NOMO-1 (cell line): ENCODE measurements around the gene FAM90A1.
"Not testable (repeated sequence)": the region's sequence is repeated elsewhere in the genome, so short reads cannot be mapped to it uniquely, and the experiment has no call there.

Experiments used
- DNase-seq, 2 experiments: peaks; one replicate each; lab custom pipeline; 2025; ENCODE audit not compliant: unreplicated experiment in 2 of 2; lab: John Stamatoyannopoulos, UW

Gene FAM90A1, protein sequence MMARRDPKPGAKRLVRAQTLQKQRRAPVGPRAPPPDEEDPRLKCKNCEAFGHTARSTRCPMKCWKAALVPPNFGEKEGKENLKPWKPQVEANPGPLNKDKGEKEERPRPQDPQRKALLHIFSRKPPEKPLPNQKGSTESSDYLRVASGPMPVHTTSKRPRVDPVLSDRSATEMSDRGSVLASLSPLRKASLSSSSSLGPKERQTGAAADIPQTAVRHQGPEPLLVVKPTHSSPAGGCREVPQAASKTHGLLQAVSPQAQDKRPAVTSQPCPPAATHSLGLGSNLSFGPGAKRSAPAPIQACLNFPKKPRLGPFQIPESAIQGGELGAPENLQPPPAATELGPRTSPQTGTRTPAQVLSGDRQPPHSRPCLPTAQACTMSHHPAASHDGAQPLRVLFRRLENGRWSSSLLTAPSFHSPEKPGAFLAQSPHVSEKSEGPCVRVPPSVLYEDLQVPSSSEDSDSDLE

DNA sequence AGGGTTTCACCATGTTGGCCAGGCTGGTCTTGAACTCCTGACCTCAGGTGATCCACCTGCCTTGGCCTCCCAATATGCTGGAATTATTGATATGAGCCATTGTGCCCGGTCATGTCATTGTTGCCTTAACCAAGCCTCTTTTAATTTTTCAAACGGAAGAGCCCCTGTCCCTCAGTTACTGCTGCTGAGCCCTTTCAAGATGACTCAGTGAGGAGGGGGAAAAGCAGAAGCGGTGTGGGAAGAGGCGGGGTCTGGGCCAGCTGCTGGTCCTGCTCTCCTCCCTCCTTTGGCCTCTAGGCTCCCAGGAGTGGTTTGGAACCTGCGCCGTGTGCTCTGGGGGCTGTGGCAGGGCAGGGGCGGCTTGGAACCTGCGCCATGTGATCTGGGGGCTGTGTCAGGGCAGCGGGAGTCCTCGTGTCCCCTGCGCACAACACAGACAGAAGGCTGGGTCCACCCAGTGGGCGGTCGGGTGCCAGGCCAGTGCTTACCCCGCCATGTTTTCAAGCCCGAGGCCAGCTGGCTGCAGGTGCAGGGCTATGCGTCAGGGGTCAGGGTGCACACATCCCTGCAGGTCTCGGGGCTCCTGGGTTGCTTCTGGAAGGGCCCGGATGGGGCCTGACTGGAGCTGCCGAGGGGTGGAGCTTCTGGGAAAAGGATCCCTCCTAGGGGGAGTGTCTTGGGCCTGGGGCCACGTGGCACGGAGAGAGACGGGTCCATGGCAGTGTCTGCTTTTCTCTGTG is at the start of gene FAM90A1:
TSS of gene FAM90A1 (minus strand) at position 627 of the 740 bp plus-strand sequence. CDS start 2,786 bp downstream, outside the sequence.
- DNase-seq = peak; percentile 38 to 47

DNA sequence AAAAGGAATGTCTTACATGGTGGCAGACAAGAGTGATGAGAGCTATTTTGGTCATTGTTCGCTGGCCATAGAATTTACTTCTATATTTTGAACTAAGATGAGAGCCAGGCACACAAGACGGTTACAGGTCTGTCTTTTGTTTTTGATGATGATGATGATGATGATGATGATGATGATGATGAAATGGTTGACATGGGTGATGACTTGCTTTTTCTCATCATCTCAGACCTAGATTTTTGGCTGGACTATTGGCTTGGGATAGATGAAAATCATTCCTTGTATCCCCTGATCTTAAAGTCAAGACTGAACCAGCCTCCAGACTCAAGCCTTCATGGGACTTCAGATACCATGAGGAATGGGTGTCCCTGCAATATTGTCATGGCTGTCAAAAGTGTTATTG is 49.0 kb upstream of the FAM90A1 start:
- DNase-seq = not testable (repeated sequence)

DNA sequence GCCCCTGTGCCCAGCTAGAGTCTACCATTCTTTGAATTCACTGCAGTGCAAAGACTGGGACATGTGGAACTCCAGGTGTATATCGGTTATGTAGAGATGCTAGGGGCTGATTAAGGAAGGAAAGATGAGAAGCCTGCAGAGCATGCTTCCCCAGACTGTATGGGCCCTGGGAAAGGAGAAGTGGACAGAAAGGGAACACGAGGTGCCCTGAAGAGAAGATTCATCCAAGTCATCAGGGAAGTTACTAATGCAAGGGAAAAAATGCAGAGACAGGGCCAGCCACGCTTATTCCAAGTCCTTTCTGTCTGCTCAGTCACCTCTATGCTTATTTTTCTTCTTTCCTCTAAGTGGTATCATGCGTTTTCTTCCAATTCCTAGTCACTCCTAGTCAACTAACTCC is 39.3 kb upstream of the FAM90A1 start:
- peak; percentile 16 to 36 for DNase-seq

DNA sequence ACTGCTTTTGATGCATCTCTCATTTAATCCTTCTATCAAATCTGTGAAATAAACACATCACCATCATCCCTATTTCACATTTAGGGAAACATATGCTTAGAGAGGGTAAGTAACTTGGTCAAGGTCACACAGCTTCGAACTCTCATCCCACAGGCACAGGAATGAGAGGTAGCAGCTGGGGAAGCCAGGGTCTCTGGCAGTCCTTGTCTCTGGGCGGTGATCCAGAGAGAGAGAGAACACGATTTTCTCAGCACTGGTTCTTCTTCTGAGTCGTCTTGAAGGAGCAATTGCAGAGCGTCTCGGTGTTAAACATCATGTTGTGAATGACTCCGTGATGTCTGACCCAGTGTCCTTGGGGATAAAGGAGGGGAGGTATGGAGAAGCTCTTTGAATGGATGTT is 36.8 kb upstream of the FAM90A1 start:
- not testable (repeated sequence) for DNase-seq

DNA sequence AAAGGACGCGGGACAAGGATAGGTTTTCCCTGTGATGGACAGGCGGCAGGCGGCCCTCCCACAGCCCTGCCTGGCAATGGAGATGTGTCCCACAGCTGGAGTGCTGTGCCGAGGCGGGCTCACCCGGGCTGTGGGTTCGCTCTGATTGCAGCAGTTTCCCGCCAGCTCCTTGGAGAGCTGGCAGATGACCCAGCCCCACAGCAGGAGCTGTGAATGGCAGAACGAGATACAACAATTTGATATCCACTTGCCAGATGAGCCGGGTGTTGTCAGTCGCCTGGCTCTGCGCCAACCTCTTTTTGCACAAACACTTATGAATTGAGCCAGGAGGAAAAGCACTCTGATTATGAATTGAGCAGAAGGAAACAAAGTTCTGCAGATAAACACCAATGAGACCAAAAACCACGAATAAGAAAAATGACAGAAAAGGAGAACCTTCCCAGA is 33.7 kb upstream of the FAM90A1 start:
- not testable (repeated sequence) for DNase-seq

DNA sequence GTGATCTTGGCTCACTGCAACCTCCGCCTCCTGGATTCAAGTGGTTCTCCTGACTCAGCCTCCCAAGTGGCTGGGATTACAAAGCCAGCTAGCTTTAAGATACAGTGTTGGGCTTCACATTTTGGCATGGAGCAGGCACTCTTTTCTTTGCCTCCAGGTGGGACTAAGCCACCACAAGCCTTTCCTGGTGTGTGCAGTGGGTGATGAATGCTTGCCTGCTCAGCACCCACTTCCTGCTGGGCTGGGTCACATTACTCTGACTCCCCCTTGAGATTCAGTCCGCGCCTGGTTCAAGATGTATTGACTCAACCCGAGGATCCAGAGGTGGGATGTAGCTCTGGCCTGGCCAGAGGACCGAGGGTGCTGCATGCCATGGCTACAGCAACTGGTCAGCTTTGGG is 28.9 kb upstream of the FAM90A1 start:
- not testable (repeated sequence) for DNase-seq

DNA sequence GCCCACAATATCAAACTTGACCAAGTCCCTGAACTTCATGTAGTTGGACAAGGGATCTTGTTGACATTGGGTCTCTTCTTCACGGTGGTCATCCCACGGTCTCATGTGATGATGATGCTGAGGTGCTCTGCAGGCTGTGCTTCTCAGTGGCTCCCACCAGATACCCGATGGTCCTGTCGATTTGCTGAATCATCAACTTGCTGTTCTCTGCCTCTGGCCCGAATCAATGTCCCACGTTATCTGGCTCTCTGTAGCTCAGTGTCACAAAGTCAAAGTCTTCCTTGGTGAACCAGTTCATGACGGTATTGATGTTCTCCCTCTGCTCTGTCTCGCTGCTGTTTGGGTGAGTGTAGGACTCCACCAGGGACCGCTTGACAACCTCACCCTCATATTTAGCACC is 27.3 kb upstream of the FAM90A1 start:
- DNase-seq = not testable (repeated sequence)

DNA sequence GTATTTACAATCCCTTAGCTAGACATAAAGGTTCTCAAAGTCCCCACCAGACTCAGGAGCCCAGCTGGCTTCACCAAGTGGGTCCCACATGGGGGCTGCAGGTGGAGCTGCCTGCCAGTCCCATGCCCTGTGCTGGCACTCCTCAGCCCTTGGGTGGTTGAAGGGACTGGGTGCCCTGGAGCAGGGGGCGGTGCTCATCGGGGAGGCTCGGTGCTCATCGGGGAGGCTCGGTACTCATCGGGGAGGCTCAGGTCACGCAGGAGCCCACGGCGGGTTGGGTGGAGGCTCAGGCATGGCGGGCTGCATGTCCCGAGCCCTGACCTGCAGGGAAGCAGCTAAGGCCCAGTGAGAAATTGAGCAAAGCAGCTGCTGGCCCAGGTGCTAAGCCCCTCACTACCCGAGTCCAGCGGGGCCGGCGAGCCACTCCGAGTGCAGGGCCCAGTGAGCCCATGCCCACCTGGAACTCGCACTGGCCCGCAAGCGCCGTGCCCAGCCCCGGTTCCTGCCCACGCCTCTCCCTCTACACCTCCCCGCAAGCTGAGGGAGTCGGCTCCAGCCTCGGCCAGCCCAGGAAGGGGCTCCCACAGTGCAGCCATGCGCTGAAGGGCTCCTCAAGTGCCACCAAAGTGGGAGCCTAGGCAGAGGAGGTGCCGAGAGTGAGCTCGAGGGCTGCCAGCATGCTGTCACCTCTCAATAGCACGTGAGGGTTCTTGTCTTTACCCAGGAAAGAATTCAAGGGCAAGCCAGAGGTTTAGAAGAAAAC is 24.8 kb upstream of the FAM90A1 start:
- not testable (repeated sequence) for DNase-seq

DNA sequence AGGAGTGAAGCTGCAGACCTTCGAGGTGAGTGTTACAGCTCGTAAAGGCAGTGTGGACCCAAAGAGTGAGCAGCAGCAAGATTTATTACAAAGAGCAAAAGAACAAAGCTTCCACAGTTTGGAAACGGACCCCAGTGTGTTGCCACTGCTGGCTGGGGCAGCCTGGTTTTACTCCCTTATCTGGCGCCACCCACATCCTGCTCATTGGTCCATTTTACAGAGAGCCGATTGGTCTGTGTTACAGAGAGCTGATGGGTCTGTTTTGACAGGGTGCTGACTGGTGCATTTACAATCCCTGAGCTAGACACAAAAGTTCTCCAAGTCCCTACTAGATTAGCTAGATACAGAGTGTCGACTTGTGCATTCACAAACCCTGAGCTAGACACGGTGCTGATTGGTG is 24.2 kb upstream of the FAM90A1 start:
- DNase-seq = not testable (repeated sequence)

DNA sequence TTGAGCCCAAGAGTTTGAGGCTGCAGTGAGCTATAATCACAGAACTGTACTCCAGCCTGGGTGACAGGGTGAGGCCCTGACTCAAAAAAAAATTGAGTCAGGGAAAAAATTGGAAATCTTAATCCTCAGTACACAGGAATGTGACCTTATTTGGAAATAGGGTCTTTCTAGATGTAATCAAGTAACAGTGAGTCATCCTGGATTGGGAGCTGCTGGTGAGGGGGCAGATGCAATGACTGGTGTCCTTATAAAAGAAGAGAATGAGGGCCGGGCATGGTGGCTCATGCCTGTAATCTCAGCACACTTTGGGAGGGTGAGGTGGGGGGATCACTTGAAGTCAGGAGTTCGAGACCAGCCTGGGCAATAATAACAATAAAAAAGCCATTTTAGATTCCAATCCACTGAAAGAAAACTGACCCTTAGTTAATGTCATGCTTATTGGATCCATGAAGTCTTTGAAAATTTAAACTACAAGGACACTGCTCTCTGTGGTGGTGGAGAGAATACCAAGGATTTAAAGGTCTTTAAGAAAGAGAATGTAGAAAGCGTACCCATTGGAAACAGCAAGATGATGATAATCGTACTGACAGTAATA is 19.6 kb upstream of the FAM90A1 start:
- not testable (repeated sequence) for DNase-seq

DNA sequence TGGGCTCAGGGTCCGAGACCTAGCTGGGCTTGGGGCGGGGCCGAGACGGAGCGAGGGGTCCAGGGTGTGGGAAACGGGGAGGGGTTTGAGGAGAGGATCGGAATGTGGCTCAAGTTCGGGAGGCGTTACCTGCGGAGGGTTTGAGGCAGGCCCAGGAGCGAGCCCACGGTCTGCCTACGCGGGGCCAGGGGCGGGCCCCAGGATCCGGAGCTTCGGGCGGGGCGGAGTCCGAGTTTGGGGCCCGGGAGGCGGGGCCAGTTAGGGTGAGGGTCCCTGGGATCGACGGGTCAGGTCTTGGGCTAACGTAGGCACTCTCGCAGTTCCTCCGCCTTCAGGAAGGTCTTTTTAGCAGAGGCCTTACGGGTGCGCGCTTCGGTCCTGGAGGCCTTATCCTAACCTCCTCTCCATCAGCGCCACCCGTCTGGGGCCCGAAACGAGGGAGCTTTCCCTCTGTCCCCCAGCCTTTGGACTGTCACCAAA is 16.3 kb upstream of the FAM90A1 start:
- peak in 1 of 2 experiments; percentile 34 for DNase-seq

DNA sequence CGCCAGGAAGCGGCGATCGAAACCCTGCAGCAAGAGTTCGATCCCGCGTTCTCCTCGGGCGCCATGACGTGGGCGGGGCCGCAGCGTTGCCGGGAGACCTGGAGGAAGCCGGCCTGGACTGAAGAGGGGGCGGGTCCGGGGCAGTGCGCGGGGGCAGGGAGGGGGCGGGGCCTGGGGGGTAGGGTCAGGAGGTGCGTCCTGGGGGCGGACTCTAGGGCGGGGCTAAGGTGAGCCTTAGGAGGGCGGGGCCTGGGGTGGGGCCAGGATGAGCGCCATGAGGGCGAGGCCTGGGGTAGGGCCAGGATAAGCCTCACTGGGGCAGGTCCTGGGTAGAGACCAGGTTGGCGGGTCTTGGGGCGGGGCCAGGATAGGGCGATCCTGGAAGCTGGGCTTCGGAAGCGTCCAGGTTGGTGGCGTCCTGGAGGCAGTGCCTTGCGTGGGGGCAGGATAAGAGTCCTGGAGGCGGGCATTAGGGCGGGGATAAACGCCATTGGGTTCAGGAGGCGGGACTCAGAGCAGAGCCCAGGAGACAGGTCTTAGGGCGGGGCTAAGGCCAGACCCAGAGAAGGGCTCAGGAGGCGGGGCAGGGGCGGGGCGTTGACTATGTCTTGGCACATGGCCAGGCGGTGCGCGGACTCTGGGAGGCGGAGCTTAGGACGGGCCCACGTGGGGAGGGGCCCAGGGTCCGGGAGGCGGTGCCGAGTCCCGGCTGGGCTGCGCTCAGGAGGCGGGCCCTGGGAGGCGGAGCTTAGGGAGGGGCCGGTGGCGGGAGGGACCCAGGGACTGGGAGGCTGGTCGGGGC is 15.7 kb upstream of the FAM90A1 start:
- peak; percentile 90 to 96 for DNase-seq

DNA sequence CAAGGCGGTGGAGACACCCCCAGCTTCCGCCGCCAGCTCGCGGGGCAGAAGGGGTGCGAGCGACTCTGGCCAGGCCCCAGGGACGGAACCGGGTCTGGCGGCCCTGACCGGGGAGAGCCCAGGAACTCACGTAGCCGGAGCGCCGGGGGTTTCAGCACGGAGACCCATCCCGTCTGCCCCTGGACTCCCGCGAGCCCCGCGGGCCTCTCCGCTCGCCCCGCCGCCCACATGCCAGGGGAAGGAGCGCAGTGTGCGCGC is 15.1 kb upstream of the FAM90A1 start:
- DNase-seq = not testable (repeated sequence)

DNA sequence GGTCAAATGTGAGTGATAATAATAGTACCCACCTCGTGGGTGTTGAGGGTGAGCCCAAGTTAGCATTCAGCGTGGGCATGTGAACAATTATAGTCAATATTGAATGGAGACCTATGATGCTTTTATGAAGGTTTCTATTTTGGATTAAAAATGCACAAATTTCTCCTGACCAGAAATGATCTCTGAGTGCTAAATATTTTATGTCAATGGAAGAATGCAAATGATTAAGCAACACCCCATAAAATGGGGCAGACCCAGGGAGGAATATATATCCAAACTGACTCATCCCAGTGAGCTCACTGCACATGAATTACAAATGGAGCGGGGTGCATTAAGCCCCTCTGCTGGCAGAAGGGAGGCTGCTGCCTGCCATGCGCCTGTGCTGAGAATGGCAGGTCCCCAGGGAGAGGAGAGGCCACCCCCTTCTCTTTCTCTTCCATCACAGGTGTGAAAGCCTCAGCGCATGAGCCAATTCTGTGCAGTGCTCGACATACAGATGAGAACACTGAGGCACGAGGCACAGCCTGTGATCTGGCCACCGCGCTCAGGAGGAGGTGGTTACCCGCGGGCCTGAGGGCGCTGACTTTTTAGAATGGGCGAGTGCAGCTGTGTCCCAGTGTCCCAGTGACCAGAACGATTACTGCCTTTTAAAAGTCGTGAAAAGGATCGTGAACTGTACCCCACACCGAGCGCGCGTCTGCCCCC is 14.7 kb upstream of the FAM90A1 start:
- not testable (repeated sequence) for DNase-seq

DNA sequence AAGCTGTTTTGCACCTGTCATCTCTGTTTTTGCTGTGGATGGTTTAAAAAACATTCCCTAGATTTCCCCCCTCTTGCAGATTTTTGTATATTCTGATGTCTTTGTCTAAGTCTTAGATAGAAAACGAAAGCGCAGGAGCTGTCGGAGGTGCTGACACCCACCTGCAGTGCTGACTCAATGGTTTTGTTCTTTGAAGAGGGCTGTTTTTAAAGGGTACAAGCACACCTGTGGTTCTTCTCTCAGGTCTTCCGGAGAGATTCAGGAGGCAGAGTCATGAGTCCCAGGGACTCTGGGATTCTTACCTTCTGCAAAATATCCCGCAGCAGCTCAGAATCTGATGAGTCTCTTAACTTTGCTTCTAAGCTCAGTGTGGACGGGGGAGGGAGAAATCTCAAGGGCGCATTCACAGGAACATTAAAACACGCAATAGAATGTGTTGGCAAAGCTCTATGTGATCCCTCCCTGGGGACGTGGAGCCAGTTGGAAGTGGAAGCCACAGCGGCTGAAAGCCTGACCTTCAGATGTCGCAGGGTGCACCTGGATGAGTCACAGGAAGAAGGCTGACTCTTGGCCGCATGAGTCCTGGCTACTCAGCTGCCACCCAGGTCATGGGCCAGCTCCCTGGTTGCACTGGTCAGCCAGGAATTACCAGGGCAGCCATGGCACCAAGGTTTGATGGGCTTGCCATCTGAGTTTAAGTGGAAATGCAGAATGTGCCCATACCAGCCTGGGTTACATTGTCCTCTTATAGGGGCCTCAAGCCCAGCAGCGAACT is 13.1 kb upstream of the FAM90A1 start:
- not testable (repeated sequence) for DNase-seq

DNA sequence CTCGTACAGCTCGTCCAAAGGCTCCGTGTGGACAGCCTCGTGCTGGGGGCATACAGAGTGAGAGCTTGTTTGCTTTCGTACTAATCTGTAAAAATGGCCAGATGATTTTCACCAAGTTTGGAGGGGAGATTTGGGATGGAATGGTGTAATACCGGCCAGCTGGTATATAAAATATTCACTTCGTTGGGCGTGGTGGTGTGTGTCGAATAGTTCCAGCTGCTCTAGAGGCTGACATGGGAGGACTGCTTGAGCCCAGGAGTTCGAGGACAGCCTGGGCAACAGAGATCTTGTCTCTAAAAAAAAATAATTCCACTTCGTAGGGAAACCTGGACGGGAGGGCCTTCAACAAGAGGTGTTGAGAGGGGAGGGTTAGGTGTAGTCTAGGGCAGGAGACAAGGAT is 9.6 kb upstream of the FAM90A1 start:
- DNase-seq = not testable (repeated sequence)

DNA sequence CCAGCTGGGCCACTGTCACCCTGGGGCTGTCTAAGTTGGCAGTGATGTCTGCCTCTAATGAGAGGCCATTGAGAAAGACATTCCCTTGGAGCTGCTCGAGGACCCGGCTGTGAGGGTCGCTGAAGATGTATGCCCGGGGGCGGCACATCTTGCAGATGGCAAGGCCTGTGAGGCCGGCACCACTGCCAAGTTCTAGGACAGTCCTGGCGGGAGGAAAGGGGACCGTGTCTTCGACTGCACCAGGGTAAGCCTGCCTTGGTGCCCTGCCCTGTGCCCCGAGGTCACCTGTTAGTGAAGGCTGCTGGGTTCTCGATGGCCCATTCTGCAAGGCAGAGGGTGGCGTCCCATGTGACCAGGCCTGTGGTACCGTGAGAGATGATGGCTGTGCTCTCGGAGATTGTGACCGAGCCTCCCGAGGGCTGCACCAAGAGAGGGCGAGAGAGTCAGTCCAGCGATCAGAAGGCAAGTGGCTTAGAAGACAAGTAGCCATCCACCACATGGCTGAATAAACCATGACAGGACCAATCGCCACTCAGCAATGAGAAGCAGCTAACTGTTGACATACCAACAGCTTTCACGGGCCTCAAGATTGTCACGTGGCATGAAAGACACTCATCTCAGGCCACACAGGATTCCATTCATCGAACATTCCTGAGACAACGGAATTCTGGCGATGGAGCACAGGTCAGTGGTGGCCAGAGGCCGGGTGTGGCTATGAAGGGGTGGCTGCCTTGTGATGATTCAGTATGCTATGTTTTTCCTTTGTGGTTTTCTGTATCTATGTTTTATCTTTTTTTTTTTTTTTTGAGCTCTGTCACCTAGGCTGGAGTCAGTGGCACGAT is 8.1 kb upstream of the FAM90A1 start:
- not testable (repeated sequence) for DNase-seq

DNA sequence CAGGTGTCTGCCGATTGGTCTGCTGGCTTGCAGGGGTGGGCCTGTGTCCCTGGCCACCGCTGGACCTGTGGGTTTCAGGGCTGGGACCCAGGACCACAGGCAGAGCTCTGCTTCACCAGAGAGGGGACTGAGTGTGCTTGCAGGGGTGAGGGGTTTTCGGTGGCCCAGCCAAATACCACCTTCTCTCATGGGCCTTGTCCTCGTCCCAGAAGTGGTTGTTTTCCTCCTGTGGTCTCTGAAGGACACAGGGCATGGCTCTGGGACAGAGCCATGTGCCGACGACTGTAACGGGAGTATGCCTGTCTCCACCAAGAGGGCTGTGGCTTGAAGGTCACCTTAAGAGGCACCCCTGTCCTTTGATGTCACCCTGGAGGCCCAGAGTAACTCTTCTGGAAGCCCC is 7.3 kb upstream of the FAM90A1 start:
- not testable (repeated sequence) for DNase-seq
